HCT116 (cell line): ENCODE data around the gene ESRRG. TPM values are rescaled to one million over a fixed set of nuclear protein-coding genes. Genes with fewer than 3 reads are reported as not detected.

ENCODE experiments used
- ATAC-seq: fragments of 200-7000 bp; cut with Tn5 transposase; 2 replicates; pipeline ENCODE4 v1.9.1; 2020; ENCODE audit warnings: mild to moderate bottlenecking, moderate library complexity
- BruUV-seq: library from RNA; stranded (reverse); fragments of 400-500 nt; replicated peaks from 2 replicates; lab custom pipeline; 2021; lab: Mats Ljungman, UMichigan
- CTCF ChIA-PET: fragments of 300-600 bp; sonication (Branson Sonifier 250); formaldehyde crosslinking; loops from one replicate; lab custom pipeline; 2021; ENCODE audit warnings: antibody characterized with exemption; lab: Charles Lee
- POLR2A ChIA-PET: fragments of 300-600, 350-600 bp; sonication (Branson Sonifier 250); formaldehyde crosslinking; loops from one replicate; lab custom pipeline; 2021; ENCODE audit warnings: antibody characterized with exemption; lab: Charles Lee
- RAD21 ChIA-PET, 2 experiments: fragments of 300-600 bp; sonication (Branson Sonifier 250); formaldehyde crosslinking; loops; one replicate each; lab custom pipeline; 2023; ENCODE audit warnings: low total read pairs in 2 of 2; ENCODE audit not compliant: uncharacterized antibody in 2 of 2, unreplicated experiment in 2 of 2, low non-redundant PET in 1 of 2; lab: Charles Lee
- DNase-seq: peaks from one replicate; pipeline ENCODE4 v3.0.0-alpha.2; 2010; ENCODE audit warnings: low read depth, low spot score
- H2AFZ ChIP-seq: fragments of 200-600 bp; shearing (Covaris generic), sonication (generic); 2 replicates; pipeline ENCODE4 v1.6.1; 2017; ENCODE audit warnings: low read depth, mixed run types, mixed read lengths, antibody characterized with exemption, low read length; ENCODE audit not compliant: poor library complexity, severe bottlenecking
- H3K27ac ChIP-seq: 2 replicates; pipeline ENCODE4 v1.5.1; 2012; ENCODE audit warnings: low read depth, low read length
- H3K27me3 ChIP-seq: fragments of 200-600 bp; sonication (generic); 2 replicates; pipeline ENCODE4 v1.6.1; 2016; ENCODE audit warnings: mixed run types, low read length, mixed read lengths; ENCODE audit not compliant: insufficient read depth
- H3K36me3 ChIP-seq, 2 experiments: fragments of 200-500 bp in 1 of 2; fragments of 200-600 bp in 1 of 2; sonication (Bioruptor generic) in 1 of 2; sonication (generic) in 1 of 2; 2 replicates each; pipeline versions ENCODE4 v1.5.1 to v1.6.1; 2014 to 2016; ENCODE audit warnings: low read length in 2 of 2, inconsistent platforms in 1 of 2, mixed read lengths in 1 of 2, mixed run types in 1 of 2; ENCODE audit not compliant: insufficient read depth in 2 of 2, control insufficient read depth in 1 of 2
- H3K4me1 ChIP-seq, 2 experiments: fragments of 200-600 bp in 1 of 2; sonication (generic) in 1 of 2; 2 replicates each; pipeline versions ENCODE4 v1.5.1 to v1.6.1; 2012 to 2017; ENCODE audit warnings: low read length in 2 of 2, inconsistent platforms in 1 of 2, mild to moderate bottlenecking in 1 of 2, mixed read lengths in 1 of 2, mixed run types in 1 of 2, moderate library complexity in 1 of 2; ENCODE audit not compliant: insufficient read depth in 2 of 2, control insufficient read depth in 1 of 2
- H3K4me2 ChIP-seq: fragments of 200-600 bp; sonication (generic); 2 replicates; pipeline ENCODE4 v1.6.1; 2017; ENCODE audit warnings: mixed run types, low read length, mixed read lengths
- H3K4me3 ChIP-seq, 2 experiments: fragments of 200-600 bp in 1 of 2; sonication (generic) in 1 of 2; replicated peaks in 1 of 2; 2 replicates each; pipeline ENCODE4 v1.5.1; 2011 to 2016; ENCODE audit warnings: low read length in 2 of 2, control low read depth in 1 of 2, low read depth in 1 of 2, mild to moderate bottlenecking in 1 of 2, mixed read lengths in 1 of 2, mixed run types in 1 of 2
- H3K79me2 ChIP-seq: fragments of 200-600 bp; sonication (generic); 2 replicates; pipeline ENCODE4 v1.6.1; 2017; ENCODE audit warnings: mild to moderate bottlenecking, mixed run types, low read length, moderate library complexity, mixed read lengths; ENCODE audit not compliant: insufficient read depth
- H3K9ac ChIP-seq: fragments of 200-600 bp; sonication (generic); 2 replicates; pipeline ENCODE4 v1.6.1; 2016; ENCODE audit warnings: low read length, mixed read lengths
- H3K9me2 ChIP-seq: fragments of 200-600 bp; sonication (generic), shearing (Covaris generic); 2 replicates; pipeline ENCODE4 v1.6.1; 2017; ENCODE audit warnings: mixed run types, mild to moderate bottlenecking, moderate library complexity; ENCODE audit not compliant: insufficient read depth
- H3K9me3 ChIP-seq, 2 experiments: fragments of 200-500 bp in 1 of 2; fragments of 200-600 bp in 1 of 2; sonication (Bioruptor generic) in 1 of 2; sonication (generic) in 1 of 2; 2 replicates each; pipeline ENCODE4 v1.6.1; 2014 to 2017; ENCODE audit warnings: low read length in 2 of 2, mixed read lengths in 2 of 2, inconsistent platforms in 1 of 2, low read depth in 1 of 2, mild to moderate bottlenecking in 1 of 2, mixed run types in 1 of 2, moderate library complexity in 1 of 2; ENCODE audit not compliant: control insufficient read depth in 1 of 2, insufficient read depth in 1 of 2
- H4K20me1 ChIP-seq: fragments of 200-600 bp; sonication (generic), shearing (Covaris generic); 2 replicates; pipeline ENCODE4 v1.6.1; 2017; ENCODE audit warnings: mixed run types, mild to moderate bottlenecking, moderate library complexity; ENCODE audit not compliant: insufficient read depth
- ATF3 ChIP-seq: IDR thresholded peaks from 2 replicates; pipeline ENCODE4 v1.6.1; 2012
- CEBPB ChIP-seq: IDR thresholded peaks from 2 replicates; pipeline ENCODE4 v1.6.1; 2012; ENCODE audit warnings: low read depth
- ELF1 ChIP-seq: IDR thresholded peaks from 2 replicates; pipeline ENCODE4 v1.6.1; 2012; ENCODE audit warnings: low read depth, borderline replicate concordance
- EZH2 ChIP-seq: fragments of 200-600 bp; sonication (generic); IDR thresholded peaks from 2 replicates; pipeline ENCODE4 v1.6.1; 2017; ENCODE audit warnings: antibody characterized with exemption, mixed run types
- EZH2phosphoT487 ChIP-seq: fragments of 200-600 bp; IDR thresholded peaks from 2 replicates; pipeline ENCODE4 v1.6.1; 2018; ENCODE audit warnings: antibody characterized with exemption, borderline replicate concordance
- FOSL1 ChIP-seq: IDR thresholded peaks from 2 replicates; pipeline ENCODE4 v1.6.1; 2012; ENCODE audit warnings: low read depth
- JUND ChIP-seq: IDR thresholded peaks from 2 replicates; pipeline ENCODE4 v1.6.1; 2012
- POLR2A ChIP-seq: IDR thresholded peaks from 2 replicates; pipeline ENCODE4 v1.7.0; 2011; ENCODE audit warnings: borderline replicate concordance; ENCODE audit not compliant: insufficient read depth, insufficient read length; ENCODE audit errors: extremely low read depth
- POLR2AphosphoS5 ChIP-seq: IDR thresholded peaks from 2 replicates; pipeline ENCODE4 v1.6.1; 2011; ENCODE audit warnings: mild to moderate bottlenecking, low read depth, low read length, moderate library complexity
- RAD21 ChIP-seq: IDR thresholded peaks from 2 replicates; pipeline ENCODE4 v1.6.1; 2012; ENCODE audit warnings: low read depth, mild to moderate bottlenecking
- SIN3A ChIP-seq: IDR thresholded peaks from 2 replicates; pipeline ENCODE4 v1.6.1; 2012; ENCODE audit warnings: low read depth
- SP1 ChIP-seq: IDR thresholded peaks from 2 replicates; pipeline ENCODE4 v1.6.1; 2012; ENCODE audit warnings: low read depth
- TCF7L2 ChIP-seq: IDR thresholded peaks from 2 replicates; pipeline ENCODE4 v1.7.0; 2011; ENCODE audit warnings: borderline replicate concordance, inconsistent platforms; ENCODE audit not compliant: insufficient read depth, insufficient read length; ENCODE audit errors: extremely low read depth
- YY1 ChIP-seq: IDR thresholded peaks from 2 replicates; pipeline ENCODE4 v1.6.1; 2011; ENCODE audit warnings: low read length, low read depth, moderate library complexity, mild to moderate bottlenecking; ENCODE audit not compliant: insufficient replicate concordance; ENCODE audit errors: extremely low read depth
- ZFX ChIP-seq: fragments of 450-650 bp; IDR thresholded peaks from 2 replicates; pipeline ENCODE4 v1.6.1; 2017
- ZNF274 ChIP-seq: fragments of 200-500 bp; sonication (Bioruptor generic); IDR thresholded peaks from 2 replicates; pipeline ENCODE4 v1.6.1; 2014; ENCODE audit warnings: mild to moderate bottlenecking, low read depth, low read length, inconsistent platforms
- intact Hi-C: fragments of 100-400 bp; cut with micrococcal nuclease; formaldehyde crosslinking; loops from 2 replicates; pipeline ENCODE4 v1.10.0; 2022
- total RNA-seq: library from RNA; stranded (reverse); gene quantifications from one replicate; pipeline ENCODE4 v1.2.1, GENCODE V29; 2021; ENCODE audit not compliant: unreplicated experiment
- TF ChIP-seq, protein P1 (sequence below): IDR thresholded peaks from 2 replicates; pipeline ENCODE4 v1.6.1; 2011; ENCODE audit warnings: mild to moderate bottlenecking, low read length, moderate library complexity; ENCODE audit not compliant: insufficient replicate concordance; ENCODE audit errors: extremely low read depth
- TF ChIP-seq, protein P2 (sequence below): IDR thresholded peaks from 2 replicates; pipeline ENCODE4 v1.6.1; 2012
- TF ChIP-seq, protein P3 (sequence below), 3 experiments: fragments of 200-600 bp in 1 of 3; sonication (generic) in 1 of 3; IDR thresholded peaks in 2 of 3; conservative IDR thresholded peaks in 1 of 3; 2 replicates each; pipeline ENCODE4 v1.5.1; 2012 to 2017; ENCODE audit warnings: low read depth in 2 of 3, low read length in 2 of 3, antibody characterized with exemption in 1 of 3, borderline replicate concordance in 1 of 3, control low read depth in 1 of 3, mild to moderate bottlenecking in 1 of 3, mixed read lengths in 1 of 3, mixed run types in 1 of 3, moderate library complexity in 1 of 3; ENCODE audit not compliant: insufficient read depth in 1 of 3
- TF ChIP-seq, protein P4 (sequence below): IDR thresholded peaks from 2 replicates; pipeline ENCODE4 v1.6.1; 2012; ENCODE audit warnings: low read depth

The ESRRG gene
- total RNA-seq, 1 experiment from 2014 or later = not detected

GRCh38 chr1:216682752-216683151 lies 40.5 kb downstream of the ESRRG start:
- ChIA-PET CTCF (no interaction called here), POLR2A (no interaction called here), RAD21 (no interaction called here)
- no TSS peak for BruUV-seq
- Histone ChIP-seq H3K4me2 (no peak overlapping the region), H3K4me3 (no peak overlapping the region), H3K27me3 (no peaks in the 10 kb centered on the region), H3K9ac (no peak overlapping the region), H2AFZ (no peak overlapping the region), H4K20me1 (no peaks in the 10 kb centered on the region), H3K4me1 (no peaks in the 10 kb centered on the region), H3K36me3 (no peaks in the 10 kb centered on the region), H3K9me3 (0 out of 4 replicates have a peak, but pooled peaks cover 0 to 3% of the 10 kb centered on the region in 2 experiments), H3K79me2 (no peaks in the 10 kb centered on the region), H3K27ac (no peak overlapping the region), H3K9me2 (no peaks in the 10 kb centered on the region)
- ATAC-seq (no peak), DNase-seq (no peak)
- intact Hi-C loops = no loop called here
- TF ChIP-seq JUND = no peak
- no peak for TF ChIP-seq RAD21
- no peak for TF ChIP-seq FOSL1
- no peak for TF ChIP-seq CEBPB
- no peak for TF ChIP-seq POLR2AphosphoS5
- TF ChIP-seq YY1 = no peak
- TF ChIP-seq SP1 = no peak
- TF ChIP-seq ZNF274 = no peak
- TF ChIP-seq, protein P1, sequence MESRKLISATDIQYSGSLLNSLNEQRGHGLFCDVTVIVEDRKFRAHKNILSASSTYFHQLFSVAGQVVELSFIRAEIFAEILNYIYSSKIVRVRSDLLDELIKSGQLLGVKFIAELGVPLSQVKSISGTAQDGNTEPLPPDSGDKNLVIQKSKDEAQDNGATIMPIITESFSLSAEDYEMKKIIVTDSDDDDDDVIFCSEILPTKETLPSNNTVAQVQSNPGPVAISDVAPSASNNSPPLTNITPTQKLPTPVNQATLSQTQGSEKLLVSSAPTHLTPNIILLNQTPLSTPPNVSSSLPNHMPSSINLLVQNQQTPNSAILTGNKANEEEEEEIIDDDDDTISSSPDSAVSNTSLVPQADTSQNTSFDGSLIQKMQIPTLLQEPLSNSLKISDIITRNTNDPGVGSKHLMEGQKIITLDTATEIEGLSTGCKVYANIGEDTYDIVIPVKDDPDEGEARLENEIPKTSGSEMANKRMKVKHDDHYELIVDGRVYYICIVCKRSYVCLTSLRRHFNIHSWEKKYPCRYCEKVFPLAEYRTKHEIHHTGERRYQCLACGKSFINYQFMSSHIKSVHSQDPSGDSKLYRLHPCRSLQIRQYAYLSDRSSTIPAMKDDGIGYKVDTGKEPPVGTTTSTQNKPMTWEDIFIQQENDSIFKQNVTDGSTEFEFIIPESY = no peak
- no peak for TF ChIP-seq ELF1
- TF ChIP-seq TCF7L2 = no peak
- no peak for TF ChIP-seq SIN3A
- TF ChIP-seq, protein P2, sequence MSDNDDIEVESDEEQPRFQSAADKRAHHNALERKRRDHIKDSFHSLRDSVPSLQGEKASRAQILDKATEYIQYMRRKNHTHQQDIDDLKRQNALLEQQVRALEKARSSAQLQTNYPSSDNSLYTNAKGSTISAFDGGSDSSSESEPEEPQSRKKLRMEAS = no peak
- TF ChIP-seq, protein P3, sequence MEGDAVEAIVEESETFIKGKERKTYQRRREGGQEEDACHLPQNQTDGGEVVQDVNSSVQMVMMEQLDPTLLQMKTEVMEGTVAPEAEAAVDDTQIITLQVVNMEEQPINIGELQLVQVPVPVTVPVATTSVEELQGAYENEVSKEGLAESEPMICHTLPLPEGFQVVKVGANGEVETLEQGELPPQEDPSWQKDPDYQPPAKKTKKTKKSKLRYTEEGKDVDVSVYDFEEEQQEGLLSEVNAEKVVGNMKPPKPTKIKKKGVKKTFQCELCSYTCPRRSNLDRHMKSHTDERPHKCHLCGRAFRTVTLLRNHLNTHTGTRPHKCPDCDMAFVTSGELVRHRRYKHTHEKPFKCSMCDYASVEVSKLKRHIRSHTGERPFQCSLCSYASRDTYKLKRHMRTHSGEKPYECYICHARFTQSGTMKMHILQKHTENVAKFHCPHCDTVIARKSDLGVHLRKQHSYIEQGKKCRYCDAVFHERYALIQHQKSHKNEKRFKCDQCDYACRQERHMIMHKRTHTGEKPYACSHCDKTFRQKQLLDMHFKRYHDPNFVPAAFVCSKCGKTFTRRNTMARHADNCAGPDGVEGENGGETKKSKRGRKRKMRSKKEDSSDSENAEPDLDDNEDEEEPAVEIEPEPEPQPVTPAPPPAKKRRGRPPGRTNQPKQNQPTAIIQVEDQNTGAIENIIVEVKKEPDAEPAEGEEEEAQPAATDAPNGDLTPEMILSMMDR (IDR thresholded peaks at IDR 0.05 in 2 of 3, conservative IDR thresholded peaks at IDR 0.05 in 1 of 3; ENCODE audit: borderline replicate concordance in 1 of 3, insufficient read depth in 1 of 3, low read depth in 2 of 3, low read length in 2 of 3) = no peak
- TF ChIP-seq EZH2 = no peak
- TF ChIP-seq POLR2A = no peak
- TF ChIP-seq, protein P4, sequence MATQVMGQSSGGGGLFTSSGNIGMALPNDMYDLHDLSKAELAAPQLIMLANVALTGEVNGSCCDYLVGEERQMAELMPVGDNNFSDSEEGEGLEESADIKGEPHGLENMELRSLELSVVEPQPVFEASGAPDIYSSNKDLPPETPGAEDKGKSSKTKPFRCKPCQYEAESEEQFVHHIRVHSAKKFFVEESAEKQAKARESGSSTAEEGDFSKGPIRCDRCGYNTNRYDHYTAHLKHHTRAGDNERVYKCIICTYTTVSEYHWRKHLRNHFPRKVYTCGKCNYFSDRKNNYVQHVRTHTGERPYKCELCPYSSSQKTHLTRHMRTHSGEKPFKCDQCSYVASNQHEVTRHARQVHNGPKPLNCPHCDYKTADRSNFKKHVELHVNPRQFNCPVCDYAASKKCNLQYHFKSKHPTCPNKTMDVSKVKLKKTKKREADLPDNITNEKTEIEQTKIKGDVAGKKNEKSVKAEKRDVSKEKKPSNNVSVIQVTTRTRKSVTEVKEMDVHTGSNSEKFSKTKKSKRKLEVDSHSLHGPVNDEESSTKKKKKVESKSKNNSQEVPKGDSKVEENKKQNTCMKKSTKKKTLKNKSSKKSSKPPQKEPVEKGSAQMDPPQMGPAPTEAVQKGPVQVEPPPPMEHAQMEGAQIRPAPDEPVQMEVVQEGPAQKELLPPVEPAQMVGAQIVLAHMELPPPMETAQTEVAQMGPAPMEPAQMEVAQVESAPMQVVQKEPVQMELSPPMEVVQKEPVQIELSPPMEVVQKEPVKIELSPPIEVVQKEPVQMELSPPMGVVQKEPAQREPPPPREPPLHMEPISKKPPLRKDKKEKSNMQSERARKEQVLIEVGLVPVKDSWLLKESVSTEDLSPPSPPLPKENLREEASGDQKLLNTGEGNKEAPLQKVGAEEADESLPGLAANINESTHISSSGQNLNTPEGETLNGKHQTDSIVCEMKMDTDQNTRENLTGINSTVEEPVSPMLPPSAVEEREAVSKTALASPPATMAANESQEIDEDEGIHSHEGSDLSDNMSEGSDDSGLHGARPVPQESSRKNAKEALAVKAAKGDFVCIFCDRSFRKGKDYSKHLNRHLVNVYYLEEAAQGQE = no peak
- no peak for TF ChIP-seq EZH2phosphoT487
- TF ChIP-seq ZFX = no peak
- no peak for TF ChIP-seq ATF3
